ENCODE measurements around the gene RASSF1. TPM values are rescaled to one million over a fixed set of nuclear protein-coding genes. Genes with fewer than 3 reads are reported as not detected.

RASSF1 gene
- total RNA-seq, 1 donor from 2014 or later = 38.0 TPM

DNA sequence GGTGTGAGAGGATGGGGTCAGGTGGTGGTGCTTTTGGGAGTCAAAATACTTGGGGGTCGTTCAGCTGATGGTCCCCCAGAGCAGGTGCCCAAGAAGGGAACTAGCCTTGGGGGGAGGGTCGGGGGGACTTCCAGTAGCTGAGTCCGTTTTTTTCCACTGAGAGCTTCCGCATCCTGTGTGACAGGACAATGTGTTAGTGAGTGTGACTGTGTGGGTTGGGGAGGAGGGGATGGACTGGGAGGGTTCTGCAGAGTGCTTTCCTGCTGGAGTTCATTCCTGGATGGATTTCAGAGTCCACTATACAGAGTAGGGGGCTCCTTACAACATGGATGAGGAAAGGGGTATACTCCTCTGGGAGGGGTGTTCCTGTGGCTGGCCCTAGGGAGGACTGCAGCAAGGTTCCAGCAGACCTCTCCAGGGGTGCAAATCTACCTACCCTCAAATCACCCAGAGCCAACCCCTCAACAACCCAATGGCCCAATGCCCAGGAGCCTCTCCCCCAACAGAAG, 17.5 kb downstream of the RASSF1 start:
- H3K27ac Mint-ChIP-seq = peak overlapping the region; percentile 7
- intact Hi-C loops (cut with micrococcal nuclease) = loop anchor here (5.0 kb wide), 1 partner anchor 1606 kb away; the partner anchor contains the start of gene IP6K2
- peaks cover 22% of the 10 kb centered on the region for H3K36me3 Mint-ChIP-seq (ENCODE audit: low read depth)
- TF ChIP-seq, protein P1, sequence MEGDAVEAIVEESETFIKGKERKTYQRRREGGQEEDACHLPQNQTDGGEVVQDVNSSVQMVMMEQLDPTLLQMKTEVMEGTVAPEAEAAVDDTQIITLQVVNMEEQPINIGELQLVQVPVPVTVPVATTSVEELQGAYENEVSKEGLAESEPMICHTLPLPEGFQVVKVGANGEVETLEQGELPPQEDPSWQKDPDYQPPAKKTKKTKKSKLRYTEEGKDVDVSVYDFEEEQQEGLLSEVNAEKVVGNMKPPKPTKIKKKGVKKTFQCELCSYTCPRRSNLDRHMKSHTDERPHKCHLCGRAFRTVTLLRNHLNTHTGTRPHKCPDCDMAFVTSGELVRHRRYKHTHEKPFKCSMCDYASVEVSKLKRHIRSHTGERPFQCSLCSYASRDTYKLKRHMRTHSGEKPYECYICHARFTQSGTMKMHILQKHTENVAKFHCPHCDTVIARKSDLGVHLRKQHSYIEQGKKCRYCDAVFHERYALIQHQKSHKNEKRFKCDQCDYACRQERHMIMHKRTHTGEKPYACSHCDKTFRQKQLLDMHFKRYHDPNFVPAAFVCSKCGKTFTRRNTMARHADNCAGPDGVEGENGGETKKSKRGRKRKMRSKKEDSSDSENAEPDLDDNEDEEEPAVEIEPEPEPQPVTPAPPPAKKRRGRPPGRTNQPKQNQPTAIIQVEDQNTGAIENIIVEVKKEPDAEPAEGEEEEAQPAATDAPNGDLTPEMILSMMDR (IDR thresholded peaks at IDR 0.05) = no peak
- H3K4me1 Mint-ChIP-seq = peaks cover 41% of the 10 kb centered on the region
- no peaks in the 10 kb centered on the region for H3K27me3 Mint-ChIP-seq
- DNase-seq = no peak
- ATAC-seq (ENCODE audit: low read depth) = no peak
- ChIA-PET CTCF (interaction anchor here (1.0 to 2.5 kb wide), 3 partner anchors 9 to 24 kb away, joined by 3 to 9 read pairs (median 8); partner anchors contain the start of genes HYAL3 and NAA80), POLR2A (interaction anchor here (1.6 to 9.7 kb wide), 3 partner anchors 15 to 25 kb away, joined by 9 to 167 read pairs (median 20); partner anchors contain the start of genes HYAL3, NAA80 and RASSF1)
- H3K4me3 Mint-ChIP-seq = no peak overlapping the region
- H3K9me3 Mint-ChIP-seq = no peaks in the 10 kb centered on the region

DNA sequence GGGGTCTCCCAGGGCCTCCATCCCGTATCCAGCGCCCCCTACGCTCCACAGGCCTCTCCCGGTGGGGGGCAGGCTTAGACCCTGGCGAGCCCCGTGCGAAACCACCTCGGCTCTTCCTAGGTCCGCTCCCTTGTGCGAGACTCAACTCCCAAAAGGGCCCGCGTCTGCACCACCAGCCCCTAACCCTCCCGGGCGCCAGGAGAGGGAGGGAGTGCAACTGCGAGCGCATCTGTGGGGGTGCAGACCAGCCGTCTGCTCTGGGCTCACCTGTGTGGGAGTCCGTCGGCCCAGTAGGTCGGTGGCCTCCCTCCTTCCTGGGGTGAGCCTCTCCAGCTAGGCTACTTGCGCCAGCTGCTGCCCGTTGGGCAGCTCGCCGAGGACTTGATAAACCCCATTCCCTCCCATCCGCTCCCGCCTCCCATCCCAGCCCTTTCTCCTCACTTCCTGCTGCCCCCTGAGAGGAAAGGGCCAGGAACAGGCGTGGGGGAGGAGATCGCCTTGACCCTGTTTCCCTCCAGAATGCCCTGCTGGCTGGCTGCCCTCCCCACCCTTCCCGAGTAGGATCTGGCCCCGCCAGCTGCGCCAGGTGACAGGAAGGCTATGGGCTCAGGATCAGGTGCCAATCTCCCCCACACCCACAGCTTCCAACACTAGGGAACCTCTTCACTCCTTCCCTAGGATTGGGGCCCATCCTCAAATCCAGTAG, 18.1 kb downstream of the RASSF1 start, which contains the start of gene HYAL2:
TSS of gene HYAL2 (minus strand) at position 360 of the 706 bp plus-strand sequence. CDS start 2,256 bp downstream, outside the sequence.
- CTCF ChIA-PET = interaction anchor here (2.0 to 2.5 kb wide), 2 partner anchors 15 to 23 kb away, joined by 8 to 9 read pairs; partner anchors contain the start of genes HYAL3 and NAA80
- intact Hi-C loops (cut with micrococcal nuclease) = loop anchor here (5.0 kb wide), 1 partner anchor 1605 kb away; the partner anchor contains the start of gene IP6K2
- POLR2A ChIA-PET = interaction anchor here (1.2 to 9.7 kb wide), 3 partner anchors 16 to 86 kb away, joined by 3 to 167 read pairs (median 20); partner anchors contain the start of genes HYAL3, NAA80 and RASSF1
- no peak for DNase-seq
- H3K27ac Mint-ChIP-seq = peak within 1 kb of the TSS; percentile 98
- H3K9me3 Mint-ChIP-seq = no peaks in the 10 kb centered on the region
- peaks cover 40% of the 10 kb centered on the region for H3K4me1 Mint-ChIP-seq
- TF ChIP-seq, protein P1 (IDR thresholded peaks at IDR 0.05) = no peak
- H3K27me3 Mint-ChIP-seq = no peaks in the 10 kb centered on the region
- H3K4me3 Mint-ChIP-seq = peak within 1 kb of the TSS; percentile 87
- no peak for ATAC-seq (ENCODE audit: low read depth)
- peaks cover 20% of the 10 kb centered on the region for H3K36me3 Mint-ChIP-seq (ENCODE audit: low read depth)

DNA sequence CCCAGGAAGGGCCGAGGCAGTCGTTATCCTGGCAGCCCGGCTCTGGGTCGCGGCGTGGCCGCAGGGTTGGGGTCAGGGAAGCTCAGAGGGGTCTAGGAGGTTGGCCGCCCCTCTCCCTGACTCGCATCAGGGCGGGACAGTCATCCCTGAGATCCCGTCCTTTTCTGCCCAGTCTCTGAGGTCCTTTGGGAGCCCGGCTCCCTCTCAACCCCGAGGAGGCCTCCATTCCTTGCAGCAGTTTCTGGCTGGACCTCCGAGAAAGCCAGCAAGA, 18.6 kb downstream of the RASSF1 start:
- DNase-seq (no peak), ATAC-seq (ENCODE audit: low read depth) (no peak)
- TF ChIP-seq, protein P1 (IDR thresholded peaks at IDR 0.05) = no peak
- H3K9me3 Mint-ChIP-seq = no peaks in the 10 kb centered on the region
- peaks cover 38% of the 10 kb centered on the region for H3K4me1 Mint-ChIP-seq
- ChIA-PET POLR2A (interaction anchor here (0.6 to 9.7 kb wide), 8 partner anchors 12 to 86 kb away, joined by 3 to 167 read pairs (median 5); partner anchors contain the start of genes CYB561D2, GNAI2, HYAL3 and IFRD2), CTCF (interaction anchor here (1.0 to 2.5 kb wide), 4 partner anchors 15 to 127 kb away, joined by 3 to 9 read pairs (median 6); partner anchors contain the start of genes HYAL3, NAA80 and RASSF1)
- no peaks in the 10 kb centered on the region for H3K27me3 Mint-ChIP-seq
- no peak overlapping the region for H3K27ac Mint-ChIP-seq
- peak overlapping the region; percentile 87 for H3K4me3 Mint-ChIP-seq
- peaks cover 20% of the 10 kb centered on the region for H3K36me3 Mint-ChIP-seq (ENCODE audit: low read depth)
- intact Hi-C loops (cut with micrococcal nuclease) = loop anchor here (5.0 kb wide), 1 partner anchor 1605 kb away; the partner anchor contains the start of gene IP6K2

DNA sequence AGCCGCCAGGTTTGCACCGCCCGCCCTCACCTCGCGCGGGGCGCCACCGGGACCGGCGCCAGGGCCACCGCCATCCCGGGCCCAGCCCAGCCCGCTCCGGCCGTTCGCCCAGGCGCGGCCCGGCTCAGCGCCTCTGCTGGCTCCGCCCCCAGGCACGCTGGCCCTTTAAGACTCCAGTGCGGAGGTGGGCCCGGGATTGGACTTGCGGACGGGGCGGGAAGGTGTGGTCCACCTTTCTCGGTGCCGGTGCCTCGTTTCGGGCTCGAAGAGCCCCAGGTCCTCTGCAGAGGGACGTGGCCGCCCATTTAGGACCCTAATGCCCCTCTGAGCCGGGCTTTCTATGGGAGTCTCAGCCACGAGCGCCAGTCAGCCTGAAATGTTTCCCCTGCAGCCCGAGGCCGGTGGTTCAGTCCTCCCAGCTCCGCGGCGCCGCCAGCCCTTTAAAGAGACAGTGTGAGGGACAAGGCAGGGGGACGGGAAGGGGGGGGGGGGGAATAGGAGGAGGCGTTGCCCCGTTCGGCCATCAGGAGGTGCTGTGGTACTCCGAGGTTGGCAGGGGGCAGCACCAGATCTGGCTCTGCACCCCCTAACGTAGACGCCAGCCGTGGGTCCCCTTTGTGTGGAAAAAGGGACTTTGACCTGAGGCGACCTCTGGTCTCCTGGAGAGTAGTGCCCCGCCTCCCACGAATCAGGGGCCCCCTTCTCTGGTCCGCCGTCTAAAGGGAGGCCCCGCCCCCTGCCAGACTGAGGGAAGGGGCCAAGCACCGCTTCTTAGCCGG, 19.1 kb downstream of the RASSF1 start:
- ChIA-PET POLR2A (interaction anchor here (0.6 to 9.7 kb wide), 14 partner anchors 11 to 1225 kb away, joined by 3 to 167 read pairs (median 4); partner anchors contain the start of genes CYB561D2, GNAI2, HYAL3 and IFRD2), CTCF (interaction anchor here (0.6 to 2.5 kb wide), 7 partner anchors 16 to 1730 kb away, joined by 3 to 9 read pairs (median 3); partner anchors contain the start of genes GNAI2, HYAL3, NAA80 and RASSF1)
- intact Hi-C loops (cut with micrococcal nuclease) = loop anchor here (1.0 to 5.0 kb wide), 7 partner anchors 15 to 1604 kb away; partner anchors contain the start of genes HYAL3, IFRD2, IP6K2 and NAA80
- Mint-ChIP-seq H3K4me1 (peaks cover 40% of the 10 kb centered on the region), H3K9me3 (no peaks in the 10 kb centered on the region), H3K27ac (peak overlapping the region; percentile 98), H3K36me3 (ENCODE audit: low read depth) (peaks cover 20% of the 10 kb centered on the region), H3K4me3 (peak overlapping the region; percentile 88), H3K27me3 (no peaks in the 10 kb centered on the region)
- DNase-seq (peak; percentile 88), ATAC-seq (ENCODE audit: low read depth) (peak; percentile 81)
- TF ChIP-seq, protein P1 (IDR thresholded peaks at IDR 0.05) = no peak
